Cardiac fibroblast (primary cell): Measurements from ENCODE around the gene BPHL.

ENCODE experiments used
- DNase-seq, 2 donors: peaks; one replicate each; pipeline versions ENCODE4 v3.0.0 to v3.0.0-alpha.2; 2010; ENCODE audit warnings: low read depth in 2 of 2
- H3K4me3 ChIP-seq, 2 donors: replicated peaks in 1 of 2; 1 replicate in 1 of 2; 2 replicates in 1 of 2; pipeline ENCODE4 v1.5.1; 2011; ENCODE audit warnings: low read depth in 2 of 2, low read length in 2 of 2, mild to moderate bottlenecking in 2 of 2, moderate library complexity in 1 of 2
- TF ChIP-seq, protein P1 (sequence below): IDR thresholded peaks from one replicate; pipeline ENCODE4 v1.5.1; 2011; ENCODE audit warnings: low read depth, mild to moderate bottlenecking, low read length, inconsistent platforms

Gene BPHL

DNA sequence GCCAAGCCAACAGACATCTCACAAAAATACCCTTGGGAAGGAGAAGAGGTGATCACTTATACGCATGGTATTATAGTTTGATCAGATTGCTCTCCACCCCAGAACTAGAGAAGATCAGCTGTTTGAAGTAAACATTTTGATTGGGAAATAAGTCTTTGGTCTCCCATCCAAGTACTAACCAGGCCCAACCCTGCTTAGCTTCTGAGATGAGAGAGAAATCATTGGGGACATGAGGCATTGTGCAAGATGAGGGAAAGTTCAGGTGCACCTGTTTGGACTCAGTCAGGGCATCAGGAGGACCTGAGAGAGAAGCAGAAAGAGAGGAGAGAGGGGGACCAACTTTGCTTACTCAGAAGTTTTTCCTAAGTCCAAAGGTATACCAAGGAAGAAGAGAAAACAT lies 38.8 kb upstream of the BPHL start:
- TF ChIP-seq, protein P1, sequence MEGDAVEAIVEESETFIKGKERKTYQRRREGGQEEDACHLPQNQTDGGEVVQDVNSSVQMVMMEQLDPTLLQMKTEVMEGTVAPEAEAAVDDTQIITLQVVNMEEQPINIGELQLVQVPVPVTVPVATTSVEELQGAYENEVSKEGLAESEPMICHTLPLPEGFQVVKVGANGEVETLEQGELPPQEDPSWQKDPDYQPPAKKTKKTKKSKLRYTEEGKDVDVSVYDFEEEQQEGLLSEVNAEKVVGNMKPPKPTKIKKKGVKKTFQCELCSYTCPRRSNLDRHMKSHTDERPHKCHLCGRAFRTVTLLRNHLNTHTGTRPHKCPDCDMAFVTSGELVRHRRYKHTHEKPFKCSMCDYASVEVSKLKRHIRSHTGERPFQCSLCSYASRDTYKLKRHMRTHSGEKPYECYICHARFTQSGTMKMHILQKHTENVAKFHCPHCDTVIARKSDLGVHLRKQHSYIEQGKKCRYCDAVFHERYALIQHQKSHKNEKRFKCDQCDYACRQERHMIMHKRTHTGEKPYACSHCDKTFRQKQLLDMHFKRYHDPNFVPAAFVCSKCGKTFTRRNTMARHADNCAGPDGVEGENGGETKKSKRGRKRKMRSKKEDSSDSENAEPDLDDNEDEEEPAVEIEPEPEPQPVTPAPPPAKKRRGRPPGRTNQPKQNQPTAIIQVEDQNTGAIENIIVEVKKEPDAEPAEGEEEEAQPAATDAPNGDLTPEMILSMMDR: no peak
- no peak for DNase-seq
- H3K4me3 ChIP-seq: no peak overlapping the region

DNA sequence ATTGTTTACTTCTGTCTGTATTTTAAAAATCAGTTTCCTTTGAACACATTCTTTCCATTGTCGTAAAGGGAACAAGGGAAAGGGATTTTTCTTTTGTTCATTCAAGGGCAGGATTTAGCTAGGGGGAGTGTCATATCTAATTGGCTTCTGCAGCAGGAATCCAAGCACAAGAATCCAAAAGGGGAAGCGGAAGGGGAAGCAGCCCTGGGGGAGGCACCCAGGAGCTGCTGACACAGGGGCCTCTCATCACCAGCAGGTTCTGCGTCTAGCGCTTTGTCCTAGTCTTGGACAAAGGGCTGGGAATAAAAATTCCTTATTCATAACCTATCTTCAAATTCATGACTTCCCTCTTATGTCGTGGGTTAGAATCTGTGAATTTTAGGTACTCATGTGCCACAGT lies 36.6 kb upstream of the BPHL start:
- no peak for DNase-seq
- no peak overlapping the region for H3K4me3 ChIP-seq
- TF ChIP-seq, protein P1: no peak

DNA sequence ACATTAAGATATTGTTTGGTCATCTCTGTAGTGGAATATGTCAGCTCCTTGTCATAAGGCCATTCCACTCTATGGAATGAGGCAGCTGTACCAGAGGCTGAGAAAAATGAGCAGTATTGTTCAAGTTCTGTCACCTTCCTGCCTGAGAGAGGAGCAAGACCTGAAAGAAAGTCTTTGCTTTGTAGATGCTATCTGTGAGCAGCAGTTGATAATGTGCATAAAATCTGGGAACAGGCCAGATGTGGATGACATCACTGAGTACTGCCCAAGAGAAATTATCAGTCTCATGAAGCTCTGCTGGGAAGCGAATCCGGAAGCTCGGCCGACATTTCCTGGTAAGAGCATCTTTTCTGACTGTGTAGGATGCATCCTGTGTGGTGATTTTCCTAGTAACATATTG lies 33.4 kb upstream of the BPHL start:
- TF ChIP-seq, protein P1: no peak

DNA sequence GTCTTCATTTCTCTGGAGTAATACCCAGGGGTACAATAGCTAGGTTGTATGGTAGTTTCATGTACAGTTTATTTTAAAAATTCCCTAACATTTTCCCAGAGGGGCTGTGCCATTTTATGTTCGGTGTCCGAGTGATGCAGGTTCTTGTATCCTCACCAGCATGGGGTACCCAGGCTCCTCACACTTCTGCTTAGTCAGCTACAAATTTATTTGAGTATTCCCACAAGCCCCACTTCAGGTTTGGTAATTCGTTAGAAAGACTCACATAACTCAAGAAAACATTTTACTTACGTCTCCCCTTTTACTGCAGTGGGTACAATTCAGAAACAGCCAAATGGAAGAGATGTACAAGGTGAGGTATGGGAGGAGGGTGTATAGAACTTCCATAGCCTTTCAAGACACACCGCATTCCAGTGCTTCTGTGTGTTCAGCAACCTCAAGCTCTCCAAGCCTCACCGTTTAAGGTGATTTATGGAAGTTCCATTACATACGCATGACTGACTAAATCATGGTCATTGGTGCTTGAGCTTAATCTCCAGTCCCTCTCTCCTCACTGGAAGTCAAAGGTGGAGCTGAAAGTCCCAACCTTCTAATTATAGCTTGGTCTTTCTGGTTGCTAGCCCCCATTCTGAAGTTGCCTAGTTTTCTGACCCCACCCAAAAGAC lies 32.1 kb upstream of the BPHL start:
- DNase-seq: no peak
- TF ChIP-seq, protein P1: no peak
- no peak overlapping the region for H3K4me3 ChIP-seq

More for the DNA sequence above, 33.4 kb upstream of the BPHL start:
- no peak overlapping the region for H3K4me3 ChIP-seq
- DNase-seq: peak; percentile 29 to 51

DNA sequence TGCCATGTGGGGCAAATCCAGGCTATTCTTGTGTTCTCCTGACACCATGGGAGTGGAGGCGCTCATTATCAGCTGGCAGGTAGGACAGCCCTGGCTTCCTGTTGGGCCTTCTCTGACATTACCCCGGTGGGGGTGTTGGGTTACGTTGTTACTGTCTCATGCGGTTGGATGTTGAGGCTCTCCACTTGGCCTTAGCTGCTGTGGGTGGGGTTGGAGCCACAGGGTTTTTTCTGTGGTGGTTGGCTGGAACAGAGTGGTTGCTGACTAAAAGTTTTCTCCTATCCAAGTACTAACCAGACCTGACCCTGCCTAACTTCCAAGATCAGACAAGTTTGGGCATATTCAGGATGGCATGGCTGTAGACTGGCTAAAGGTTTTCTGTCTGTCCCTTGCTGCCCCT lies 30.1 kb upstream of the BPHL start:
- TF ChIP-seq, protein P1: no peak
- H3K4me3 ChIP-seq: no peak overlapping the region
- DNase-seq: peak; percentile 11 to 21

DNA sequence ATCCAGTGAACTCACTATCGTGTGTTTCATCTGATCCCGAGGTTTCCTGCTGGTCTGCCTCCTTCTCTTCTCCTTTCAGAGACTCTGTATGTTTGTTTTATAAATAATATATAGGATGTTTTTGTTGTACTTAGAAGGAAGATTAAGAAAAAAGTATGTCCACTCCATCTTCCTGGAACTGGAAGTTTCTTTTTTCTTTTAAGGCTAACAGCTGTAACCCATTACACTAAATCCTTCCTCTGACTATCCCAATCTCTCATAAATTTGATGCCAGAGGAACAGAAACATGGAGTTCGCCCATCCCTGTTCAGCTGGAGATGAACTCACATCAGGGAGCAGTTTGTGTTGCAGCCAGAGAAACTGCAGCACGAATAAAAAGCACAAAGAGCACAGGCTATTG lies 29.5 kb upstream of the BPHL start:
- peak in 1 of 2 donors; percentile 32 for DNase-seq
- TF ChIP-seq, protein P1: no peak
- H3K4me3 ChIP-seq: no peak overlapping the region

DNA sequence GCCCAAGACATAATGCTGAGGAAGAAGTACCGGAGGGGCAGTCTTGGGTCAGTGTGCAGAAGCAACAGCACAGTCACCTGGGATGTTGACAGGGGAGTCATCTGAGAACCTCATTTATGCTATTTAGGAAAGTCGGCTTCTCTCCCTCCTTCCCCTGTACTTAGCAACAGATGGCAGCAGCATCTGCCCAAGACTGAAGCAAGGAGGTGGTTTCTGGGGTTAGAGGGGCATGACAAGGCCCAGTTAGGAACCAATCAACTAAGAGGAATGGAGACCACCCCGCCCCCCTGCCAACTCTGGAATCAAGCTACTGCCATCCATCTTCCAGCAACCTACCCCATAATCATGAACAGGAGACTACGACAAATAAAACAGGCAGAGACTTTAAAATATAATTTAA lies 28.5 kb upstream of the BPHL start:
- no peak for DNase-seq
- TF ChIP-seq, protein P1: no peak
- no peak overlapping the region for H3K4me3 ChIP-seq
